RWPE1 (cell line): Measurements from ENCODE around the gene PLCG1.
"Not testable (repeated sequence)": the region's sequence is repeated elsewhere in the genome, so short reads cannot be mapped to it uniquely, and the experiment has no call there.

Source experiments
- CTCF ChIA-PET: fragments of 350-600 bp; sonication (Branson Sonifier 250); formaldehyde crosslinking; extraction: SDS; loops from one replicate; lab custom pipeline; 2021; lab: Yijun Ruan, JAX
- POLR2A ChIA-PET: fragments of 400-600 bp; formaldehyde crosslinking; extraction: SDS; loops from one replicate; lab custom pipeline; 2020; ENCODE audit warnings: antibody characterized with exemption; ENCODE audit not compliant: low non-redundant PET; lab: Yijun Ruan, JAX
- DNase-seq: peaks from one replicate; pipeline ENCODE4 v3.0.0; 2012; ENCODE audit warnings: low spot score
- H3K27ac ChIP-seq: fragments of 450-650 bp; 2 replicates; pipeline ENCODE4 v1.5.1; 2017
- CTCF ChIP-seq: fragments of 450-650 bp; conservative IDR thresholded peaks from 2 replicates; pipeline ENCODE4 v1.5.1; 2017; ENCODE audit warnings: low read depth, mild to moderate bottlenecking

The PLCG1 gene

DNA sequence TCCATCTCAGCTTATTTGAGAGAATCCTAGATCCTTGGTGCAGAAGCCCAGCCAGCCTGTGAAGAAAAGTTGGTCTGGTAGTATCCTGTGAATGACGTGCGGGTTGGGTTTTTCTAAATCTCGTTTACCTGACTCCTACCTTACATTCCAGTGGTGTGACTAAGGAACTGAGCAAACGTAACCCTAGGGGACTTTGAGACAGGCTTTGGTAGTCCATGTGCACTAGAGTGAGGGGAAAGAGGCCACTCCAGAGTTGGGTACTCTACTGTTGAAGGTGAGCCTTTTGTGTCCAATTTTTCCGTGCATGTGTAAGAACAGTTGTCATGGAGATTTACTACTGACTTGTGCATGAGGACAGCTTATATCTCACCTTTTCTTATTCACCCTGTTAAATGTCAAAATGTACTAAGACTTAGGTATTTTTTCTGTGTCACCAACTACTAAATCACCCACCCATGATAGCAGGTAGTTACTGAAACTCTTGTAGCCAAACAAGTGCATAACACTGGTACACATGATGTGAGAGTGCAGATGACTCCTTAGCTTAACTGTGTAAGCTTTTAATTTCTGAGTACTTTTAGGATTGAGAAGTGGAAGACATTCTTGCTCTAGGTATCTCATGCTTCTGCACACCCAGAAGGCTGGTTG, 26.3 kb upstream of the PLCG1 start:
- TF ChIP-seq CTCF, result no peak
- DNase-seq, result peak; percentile 53
- CTCF ChIA-PET, result interaction anchor here (0.5 to 0.8 kb wide), 2 partner anchors 36 to 281 kb away, joined by 3 read pairs; no protein-coding TSS in a partner anchor
- no peak overlapping the region for H3K27ac ChIP-seq
- POLR2A ChIA-PET, result no interaction called here

DNA sequence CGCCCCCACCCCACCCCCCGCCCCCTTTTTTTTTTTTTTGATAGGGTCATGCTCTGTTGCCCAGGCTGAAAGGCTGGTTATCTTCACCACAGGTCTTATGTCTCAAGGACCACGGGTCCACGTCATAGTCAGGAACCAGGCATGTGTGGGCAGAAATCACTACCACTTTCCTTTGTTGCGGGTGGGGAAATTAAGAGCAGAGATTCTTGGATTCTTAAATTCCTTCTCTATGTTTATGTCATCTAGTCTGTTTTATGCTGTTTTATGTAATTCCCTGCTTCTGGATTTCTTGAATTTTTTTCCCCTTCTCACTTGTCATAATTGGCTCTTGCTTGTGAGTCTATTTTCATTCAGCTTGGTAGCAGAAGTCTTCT, 25.8 kb upstream of the PLCG1 start:
- ChIA-PET CTCF (interaction anchor here (0.5 to 0.8 kb wide), 2 partner anchors 25 to 280 kb away, joined by 3 read pairs; no protein-coding TSS in a partner anchor), POLR2A (no interaction called here)
- H3K27ac ChIP-seq, result no peak overlapping the region
- DNase-seq, result no peak
- no peak for TF ChIP-seq CTCF

GRCh38 chr20:41116282-41116956, 20.9 kb upstream of the PLCG1 start:
- H3K27ac ChIP-seq, result no peak overlapping the region
- DNase-seq, result no peak
- TF ChIP-seq CTCF, result no peak
- CTCF ChIA-PET, result interaction anchor here (0.6 to 1.0 kb wide), 4 partner anchors 18 to 223 kb away, joined by 3 to 4 read pairs (median 4); no protein-coding TSS in a partner anchor
- POLR2A ChIA-PET, result no interaction called here

- CTCF ChIA-PET, result interaction anchor here (1.1 kb wide), 1 partner anchor 55 kb away, joined by 3 read pairs; no protein-coding TSS in a partner anchor
- not testable (repeated sequence) for H3K27ac ChIP-seq
Measured at GRCh38 chr20:41118159-41118558, 19.2 kb upstream of the PLCG1 start.

DNA sequence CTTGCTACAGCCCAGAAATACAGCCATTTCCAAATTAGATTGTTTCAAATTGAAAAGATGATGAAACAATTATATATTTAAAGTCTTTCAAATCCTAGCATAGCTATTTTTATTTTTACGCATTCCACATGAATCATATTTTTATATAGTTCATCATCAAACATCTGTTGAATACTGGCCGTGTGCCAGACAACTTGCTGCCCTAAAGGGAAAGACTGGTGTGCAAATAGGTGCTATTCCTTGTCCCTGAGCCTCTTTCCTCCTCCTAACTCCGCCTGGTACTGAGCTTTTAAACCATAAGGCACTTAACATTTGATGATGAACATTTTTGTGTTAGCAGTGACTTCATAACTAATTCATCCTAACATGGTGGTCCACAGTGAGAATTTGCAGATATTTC, 18.7 kb upstream of the PLCG1 start:
- POLR2A ChIA-PET, result no interaction called here
- no peak for TF ChIP-seq CTCF
- no peak overlapping the region for H3K27ac ChIP-seq
- no peak for DNase-seq
- CTCF ChIA-PET, result interaction anchor here (1.1 kb wide), 1 partner anchor 54 kb away, joined by 3 read pairs; no protein-coding TSS in a partner anchor

More at GRCh38 chr20:41118159-41118558, 19.2 kb upstream of the PLCG1 start:
- POLR2A ChIA-PET, DNase-seq: not testable (repeated sequence)

DNA sequence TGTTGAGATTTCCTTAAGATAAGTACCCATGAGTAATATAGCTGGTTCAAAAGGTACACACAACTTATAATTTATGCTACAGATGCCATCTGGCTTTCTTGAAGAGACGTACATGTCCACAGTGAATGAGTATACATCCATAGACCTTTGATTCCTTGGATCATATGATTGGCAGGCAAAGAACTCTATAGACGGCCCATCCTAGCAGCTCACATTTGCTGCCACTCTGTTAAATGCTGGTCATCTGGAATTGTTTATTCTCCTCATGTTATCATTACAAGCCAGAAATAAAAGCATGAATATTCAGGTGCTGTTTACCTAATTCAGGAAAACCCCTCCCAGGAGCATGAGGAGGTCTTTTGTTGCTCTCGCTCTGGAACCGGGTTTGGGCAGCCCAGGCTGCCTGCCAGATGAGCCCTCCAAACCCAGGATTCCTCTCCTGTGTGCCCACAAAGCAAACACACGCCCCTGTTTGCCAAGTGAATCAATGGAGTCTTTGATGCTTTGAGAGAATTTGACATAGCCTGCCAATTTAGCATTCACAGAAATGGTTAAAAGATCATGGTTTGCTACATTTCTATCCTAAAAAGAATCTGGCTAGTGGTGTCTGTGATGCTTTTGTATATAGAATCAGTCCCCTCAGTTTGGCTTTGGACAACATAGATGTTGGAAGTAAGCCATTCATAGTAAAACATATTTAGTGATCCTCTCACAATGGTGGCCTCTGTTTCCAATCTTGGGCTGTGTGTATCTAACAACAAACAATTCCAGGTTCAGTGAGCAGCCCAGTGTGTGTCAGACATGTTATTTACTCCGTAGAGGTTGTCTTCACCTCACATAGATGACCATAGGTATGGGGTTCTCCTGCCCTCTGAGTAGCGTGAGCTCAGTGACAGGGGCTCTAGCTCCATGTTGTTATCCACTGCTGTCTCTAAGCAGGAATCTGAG, 17.5 kb upstream of the PLCG1 start:
- no peak for DNase-seq
- POLR2A ChIA-PET, result no interaction called here
- CTCF ChIA-PET, result interaction anchor here (0.6 to 1.1 kb wide), 4 partner anchors 30 to 221 kb away, joined by 3 to 9 read pairs (median 3); partner anchors contain the start of gene LPIN3
- no peak for TF ChIP-seq CTCF
- no peak overlapping the region for H3K27ac ChIP-seq
